Stimulated activated CD4-positive, alpha-beta T cell treated with anti-CD3 and anti-CD28 coated beads, Interleukin-2, amount 100 ng/mL, for 24 hours (primary cell): ENCODE data around the gene DBN1.

Experiments used
- DNase-seq, 2 donors: peaks; one replicate each; pipeline ENCODE4 v3.0.0-alpha.2; 2020

Gene DBN1

GRCh38 chr5:177504086-177505056 is 30.9 kb upstream of the DBN1 start:
- DNase-seq: no peak

- DNase-seq: no peak
Observed at GRCh38 chr5:177503351-177504085, 30.1 kb upstream of the DBN1 start.

- no peak for DNase-seq
Observed at GRCh38 chr5:177502886-177503285, 29.5 kb upstream of the DBN1 start.

- DNase-seq: no peak
Observed at GRCh38 chr5:177501874-177502678, 28.6 kb upstream of the DBN1 start.

GRCh38 chr5:177500685-177501522 is 27.5 kb upstream of the DBN1 start:
- peak; percentile 93 to 94 for DNase-seq

GRCh38 chr5:177499842-177500241 is 26.4 kb upstream of the DBN1 start:
- no peak for DNase-seq

GRCh38 chr5:177498013-177498787 is 24.8 kb upstream of the DBN1 start:
- peak in 1 of 2 donors; percentile 52 for DNase-seq

GRCh38 chr5:177497292-177498012 is 24.0 kb upstream of the DBN1 start, which contains the start of gene PDLIM7:
Gene PDLIM7 (minus strand): TSS chr5:177497604. CDS start chr5:177496512, 1,092 bp downstream.
- peak; percentile 95 to 98 for DNase-seq

GRCh38 chr5:177496727-177497291 is 23.4 kb upstream of the DBN1 start:
- DNase-seq: no peak

GRCh38 chr5:177496070-177496726 is 22.8 kb upstream of the DBN1 start:
- DNase-seq: no peak

GRCh38 chr5:177495243-177496060 is 22.0 kb upstream of the DBN1 start:
- DNase-seq: no peak

- peak in 1 of 2 donors; percentile 30 for DNase-seq
Observed at GRCh38 chr5:177494346-177495195, 21.1 kb upstream of the DBN1 start.

GRCh38 chr5:177493795-177494345 is 20.4 kb upstream of the DBN1 start:
- no peak for DNase-seq

- DNase-seq: no peak
Observed at GRCh38 chr5:177492841-177493240, 19.4 kb upstream of the DBN1 start.

GRCh38 chr5:177491983-177492746 is 18.7 kb upstream of the DBN1 start:
- DNase-seq: no peak

GRCh38 chr5:177491429-177491945 is 18.1 kb upstream of the DBN1 start:
- DNase-seq: peak; percentile 29 to 50
